DND-41 (cell line): Measurements from ENCODE around the gene GRPEL1.

Experiments used
- ATAC-seq: fragments of 200-7000 bp; cut with Tn5 transposase; 3 replicates; pipeline ENCODE4 v1.9.1; 2021; ENCODE audit warnings: low read depth; ENCODE audit not compliant: insufficient read depth
- DNase-seq: peaks from one replicate; pipeline ENCODE4 v3.0.0-alpha.2; 2020
- H2AFZ ChIP-seq: 2 replicates; pipeline ENCODE4 v1.6.0; 2012; ENCODE audit warnings: low read depth, low read length
- H3K27ac ChIP-seq: 2 replicates; pipeline ENCODE4 v1.5.1; 2012; ENCODE audit warnings: low read length, inconsistent platforms
- H3K27me3 ChIP-seq: fragments of 200-600 bp; sonication (generic); 2 replicates; pipeline ENCODE4 v1.6.0; 2012; ENCODE audit warnings: low read length, mild to moderate bottlenecking, inconsistent platforms; ENCODE audit not compliant: insufficient read depth, poor library complexity
- H3K36me3 ChIP-seq: 2 replicates; pipeline ENCODE4 v1.5.1; 2012; ENCODE audit warnings: low read length, inconsistent platforms; ENCODE audit not compliant: insufficient read depth
- H3K4me1 ChIP-seq: 2 replicates; pipeline ENCODE4 v1.5.1; 2012; ENCODE audit warnings: mild to moderate bottlenecking, low read length; ENCODE audit not compliant: insufficient read depth
- H3K4me2 ChIP-seq: 2 replicates; pipeline ENCODE4 v1.6.0; 2012; ENCODE audit warnings: mild to moderate bottlenecking, moderate library complexity, low read length, inconsistent platforms; ENCODE audit not compliant: insufficient read depth
- H3K4me3 ChIP-seq, 2 experiments: fragments of 200-600 bp in 1 of 2; shearing (Covaris generic) in 1 of 2; 2 replicates each; pipeline ENCODE4 v1.5.1; 2012 to 2016; ENCODE audit warnings: inconsistent platforms in 2 of 2, low read length in 2 of 2, mild to moderate bottlenecking in 2 of 2, low read depth in 1 of 2, moderate library complexity in 1 of 2
- H3K79me2 ChIP-seq: 2 replicates; pipeline ENCODE4 v1.6.0; 2012; ENCODE audit warnings: low read length, inconsistent platforms; ENCODE audit not compliant: insufficient read depth
- H3K9ac ChIP-seq: 2 replicates; pipeline ENCODE4 v1.6.0; 2012; ENCODE audit warnings: low read depth, mild to moderate bottlenecking, inconsistent platforms, low read length, moderate library complexity
- H3K9me3 ChIP-seq: 2 replicates; pipeline ENCODE4 v1.5.1; 2012; ENCODE audit warnings: low read length, moderate library complexity, mild to moderate bottlenecking, inconsistent platforms; ENCODE audit not compliant: insufficient read depth, severe bottlenecking
- H4K20me1 ChIP-seq: 2 replicates; pipeline ENCODE4 v1.6.0; 2012; ENCODE audit warnings: low read length; ENCODE audit not compliant: insufficient read depth
- EZH2 ChIP-seq: IDR thresholded peaks from 3 replicates; pipeline ENCODE4 v1.6.1; 2012; ENCODE audit warnings: borderline replicate concordance, low read depth, mild to moderate bottlenecking, moderate library complexity, low read length, inconsistent platforms; ENCODE audit not compliant: severe bottlenecking
- TF ChIP-seq, protein P1 (sequence below): IDR thresholded peaks from 2 replicates; pipeline ENCODE4 v1.5.1; 2012; ENCODE audit warnings: borderline replicate concordance, low read length, moderate library complexity, mild to moderate bottlenecking; ENCODE audit not compliant: poor library complexity, severe bottlenecking; ENCODE audit errors: extremely low read depth

GRPEL1 gene

DNA sequence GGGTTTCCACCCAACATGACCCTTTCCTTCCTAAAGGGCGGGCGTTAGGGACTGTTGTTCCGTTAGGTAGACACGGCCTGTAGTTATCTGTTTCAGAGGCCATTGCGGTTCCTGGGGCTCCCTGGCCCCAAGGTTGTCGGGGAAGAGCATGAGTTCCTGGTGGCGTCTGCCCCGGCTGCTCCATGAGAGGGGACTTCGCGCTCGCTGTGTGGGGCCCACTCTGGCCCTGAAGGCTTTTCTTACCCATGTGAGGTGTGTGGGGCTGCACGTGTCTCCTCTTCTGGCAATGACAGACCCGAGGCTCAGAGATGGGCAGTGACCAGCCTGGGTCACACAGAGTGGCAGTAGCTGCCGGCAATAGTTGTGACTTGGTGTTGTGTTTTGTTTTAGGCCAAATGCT, 15.6 kb downstream of the GRPEL1 start:
- Histone ChIP-seq H3K9me3 (no peaks in the 10 kb centered on the region), H3K27ac (no peak overlapping the region), H3K9ac (no peak overlapping the region), H3K4me2 (no peak overlapping the region), H3K79me2 (peaks cover 48% of the 10 kb centered on the region), H3K4me3 (no peak overlapping the region), H2AFZ (no peak overlapping the region), H4K20me1 (peaks cover 66% of the 10 kb centered on the region), H3K4me1 (no peaks in the 10 kb centered on the region; the same call in 1 of the 2 replicates), H3K36me3 (peaks cover 56% of the 10 kb centered on the region), H3K27me3 (no peaks in the 10 kb centered on the region)
- DNase-seq (no peak), ATAC-seq (no peak)
- TF ChIP-seq EZH2 = no peak
- TF ChIP-seq, protein P1, sequence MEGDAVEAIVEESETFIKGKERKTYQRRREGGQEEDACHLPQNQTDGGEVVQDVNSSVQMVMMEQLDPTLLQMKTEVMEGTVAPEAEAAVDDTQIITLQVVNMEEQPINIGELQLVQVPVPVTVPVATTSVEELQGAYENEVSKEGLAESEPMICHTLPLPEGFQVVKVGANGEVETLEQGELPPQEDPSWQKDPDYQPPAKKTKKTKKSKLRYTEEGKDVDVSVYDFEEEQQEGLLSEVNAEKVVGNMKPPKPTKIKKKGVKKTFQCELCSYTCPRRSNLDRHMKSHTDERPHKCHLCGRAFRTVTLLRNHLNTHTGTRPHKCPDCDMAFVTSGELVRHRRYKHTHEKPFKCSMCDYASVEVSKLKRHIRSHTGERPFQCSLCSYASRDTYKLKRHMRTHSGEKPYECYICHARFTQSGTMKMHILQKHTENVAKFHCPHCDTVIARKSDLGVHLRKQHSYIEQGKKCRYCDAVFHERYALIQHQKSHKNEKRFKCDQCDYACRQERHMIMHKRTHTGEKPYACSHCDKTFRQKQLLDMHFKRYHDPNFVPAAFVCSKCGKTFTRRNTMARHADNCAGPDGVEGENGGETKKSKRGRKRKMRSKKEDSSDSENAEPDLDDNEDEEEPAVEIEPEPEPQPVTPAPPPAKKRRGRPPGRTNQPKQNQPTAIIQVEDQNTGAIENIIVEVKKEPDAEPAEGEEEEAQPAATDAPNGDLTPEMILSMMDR = no peak

DNA sequence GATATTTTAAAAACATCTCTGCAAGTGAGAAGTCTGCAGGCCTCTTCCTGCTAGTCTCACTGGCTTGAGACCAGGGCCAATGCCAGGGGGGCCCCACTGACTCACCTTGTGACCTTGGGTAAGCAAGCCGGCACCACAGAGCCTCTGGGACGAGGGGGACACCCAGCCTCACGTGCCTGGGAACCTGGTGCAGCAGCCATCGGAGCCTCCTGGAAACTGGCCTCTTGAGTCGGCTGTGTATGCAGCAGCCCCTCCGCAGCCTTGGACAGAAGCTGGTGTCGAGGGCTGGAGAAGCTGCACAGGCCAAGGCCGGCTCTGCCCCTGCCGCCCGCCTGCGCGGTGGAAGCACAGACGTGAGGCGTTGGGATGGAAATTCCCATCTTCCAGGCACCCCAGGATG, 16.0 kb downstream of the GRPEL1 start:
- H3K9me3 ChIP-seq = no peaks in the 10 kb centered on the region
- no peak overlapping the region for H2AFZ ChIP-seq
- ATAC-seq (no peak), DNase-seq (no peak)
- H3K4me3 ChIP-seq = no peak overlapping the region
- H4K20me1 ChIP-seq = peaks cover 70% of the 10 kb centered on the region
- peaks cover 53% of the 10 kb centered on the region for H3K79me2 ChIP-seq
- peaks cover 52% of the 10 kb centered on the region for H3K36me3 ChIP-seq
- no peak overlapping the region for H3K4me2 ChIP-seq
- H3K27me3 ChIP-seq = no peaks in the 10 kb centered on the region
- H3K27ac ChIP-seq = no peak overlapping the region
- no peaks in the 10 kb centered on the region; the same call in 1 of the 2 replicates for H3K4me1 ChIP-seq
- H3K9ac ChIP-seq = no peak overlapping the region
- no peak for TF ChIP-seq EZH2
- TF ChIP-seq, protein P1 = no peak

DNA sequence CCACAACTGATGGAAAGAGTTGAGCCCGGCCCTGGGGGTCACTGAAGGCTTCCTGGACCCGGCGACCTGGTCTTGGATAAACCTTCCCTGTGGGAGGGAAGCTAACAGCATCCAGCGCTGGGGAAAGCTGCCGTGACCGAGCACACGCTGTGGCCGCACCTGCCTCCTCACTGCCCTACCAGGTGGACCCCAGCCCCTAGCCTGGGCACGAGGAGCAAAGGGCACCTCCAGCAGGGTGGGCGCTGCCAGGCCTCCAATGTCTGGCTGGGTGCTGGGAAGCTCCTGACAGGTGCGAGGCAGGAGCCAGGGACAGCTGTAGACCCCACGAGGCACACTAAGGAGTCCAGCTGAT, 16.7 kb downstream of the GRPEL1 start:
- peaks cover 46% of the 10 kb centered on the region for H3K36me3 ChIP-seq

More for the DNA sequence above, 16.7 kb downstream of the GRPEL1 start:
- Histone ChIP-seq H3K4me2 (no peak overlapping the region), H3K4me3 (no peak overlapping the region), H3K79me2 (peaks cover 60% of the 10 kb centered on the region), H3K27ac (no peak overlapping the region), H3K9ac (no peak overlapping the region), H3K4me1 (peaks cover 8% of the 10 kb centered on the region), H3K27me3 (no peaks in the 10 kb centered on the region), H3K9me3 (no peaks in the 10 kb centered on the region), H2AFZ (no peak overlapping the region), H4K20me1 (peaks cover 78% of the 10 kb centered on the region)
- TF ChIP-seq, protein P1 = no peak
- no peak for TF ChIP-seq EZH2
- DNase-seq (no peak), ATAC-seq (no peak)
